ENCODE measurements around the gene MCM9.

Gene MCM9

GRCh38 chr6:118812970-118813369 is 122.0 kb downstream of the MCM9 start:
- TF ChIP-seq TAF1 (IDR thresholded peaks at IDR 0.05; ENCODE audit: borderline replicate concordance, insufficient read depth, low read length) (no peak), POLR2AphosphoS5 (IDR thresholded peaks at IDR 0.05; ENCODE audit: low read depth, low read length) (no peak), FOXP2 (optimal IDR thresholded peaks at IDR 0.05; ENCODE audit: borderline replicate concordance, extremely low read depth, extremely low read length, insufficient read depth) (no peak), SIN3A (IDR thresholded peaks at IDR 0.05; ENCODE audit: borderline replicate concordance, insufficient read depth, low read length) (no peak), REST (IDR thresholded peaks at IDR 0.05; ENCODE audit: insufficient read depth in 1 of 2, low read depth in 2 of 2, low read length in 2 of 2) (no peak)

- no peak for TF ChIP-seq TAF1 (IDR thresholded peaks at IDR 0.05; ENCODE audit: borderline replicate concordance, insufficient read depth, low read length)
- TF ChIP-seq REST (IDR thresholded peaks at IDR 0.05; ENCODE audit: insufficient read depth in 1 of 2, low read depth in 2 of 2, low read length in 2 of 2) = no peak
- no peak for TF ChIP-seq FOXP2 (optimal IDR thresholded peaks at IDR 0.05; ENCODE audit: borderline replicate concordance, extremely low read depth, extremely low read length, insufficient read depth)
- no peak for TF ChIP-seq POLR2AphosphoS5 (IDR thresholded peaks at IDR 0.05; ENCODE audit: low read depth, low read length)
- TF ChIP-seq SIN3A (IDR thresholded peaks at IDR 0.05; ENCODE audit: borderline replicate concordance, insufficient read depth, low read length) = no peak
Measured at GRCh38 chr6:118810420-118811027, 124.4 kb downstream of the MCM9 start.

- no peak for TF ChIP-seq REST (IDR thresholded peaks at IDR 0.05; ENCODE audit: insufficient read depth in 1 of 2, low read depth in 2 of 2, low read length in 2 of 2)
- TF ChIP-seq TAF1 (IDR thresholded peaks at IDR 0.05; ENCODE audit: borderline replicate concordance, insufficient read depth, low read length) = no peak
- TF ChIP-seq SIN3A (IDR thresholded peaks at IDR 0.05; ENCODE audit: borderline replicate concordance, insufficient read depth, low read length) = no peak
Measured at GRCh38 chr6:118808793-118809638, 125.9 kb downstream of the MCM9 start.

GRCh38 chr6:118804091-118804490 is 130.9 kb downstream of the MCM9 start:
- TF ChIP-seq FOXP2 (optimal IDR thresholded peaks at IDR 0.05; ENCODE audit: borderline replicate concordance, extremely low read depth, extremely low read length, insufficient read depth) (no peak), POLR2AphosphoS5 (IDR thresholded peaks at IDR 0.05; ENCODE audit: low read depth, low read length) (no peak), REST (IDR thresholded peaks at IDR 0.05; ENCODE audit: insufficient read depth in 1 of 2, low read depth in 2 of 2, low read length in 2 of 2) (no peak), TAF1 (IDR thresholded peaks at IDR 0.05; ENCODE audit: borderline replicate concordance, insufficient read depth, low read length) (no peak), SIN3A (IDR thresholded peaks at IDR 0.05; ENCODE audit: borderline replicate concordance, insufficient read depth, low read length) (no peak)
